Upper lobe of left lung (tissue), 4 donors: ENCODE results near the gene RBFOX2.

Source experiments
- CTCF ChIP-seq, 6 experiments: fragments of 450-650 bp in 4 of 6; fragments of 200-600 bp in 2 of 6; sonication (generic) in 2 of 6; IDR thresholded peaks; one replicate each; pipeline ENCODE4 v1.5.1; 2016 to 2019; ENCODE audit warnings: antibody characterized with exemption in 6 of 6
- EP300 ChIP-seq, 4 donors: sonication (generic); formaldehyde crosslinking; IDR thresholded peaks; one replicate each; pipeline ENCODE4 v1.5.1; 2017; ENCODE audit warnings: antibody characterized with exemption in 4 of 4, control low read depth in 2 of 4

- no peak for TF ChIP-seq CTCF (IDR thresholded peaks at IDR 0.05)
- no peak for TF ChIP-seq EP300 (IDR thresholded peaks at IDR 0.05)
Observed at GRCh38 chr22:35708917-35709316, 319.7 kb downstream of the RBFOX2 start.
